ENCODE results near the gene CCDC50. TPM values are rescaled to one million over a fixed set of nuclear protein-coding genes. Genes with fewer than 3 reads are reported as not detected.

The CCDC50 gene
- total and polyA plus RNA-seq, 4 donors: 23.4 to 119 (median 40.4) TPM

GRCh38 chr3:191343115-191343514 is 13.9 kb downstream of the CCDC50 start:
- Histone ChIP-seq H3K27me3 (ENCODE audit: control insufficient read depth in 3 of 3, insufficient read depth in 3 of 3, low read length in 2 of 3) (no peaks in the 10 kb centered on the region), H3K36me3 (ENCODE audit: control insufficient read depth in 4 of 4, insufficient read depth in 4 of 4, low read length in 4 of 4) (no peaks in the 10 kb centered on the region), H3K4me1 (ENCODE audit: control insufficient read depth in 5 of 5, insufficient read depth in 5 of 5, low read length in 5 of 5) (peaks cover 0 to 38% (median 16%) of the 10 kb centered on the region in 5 donors), H3K9me3 (ENCODE audit: control insufficient read depth in 4 of 4, insufficient read depth in 3 of 4, low read length in 3 of 4) (no peaks in the 10 kb centered on the region), H3K4me3 (no peak overlapping the region), H3K9ac (ENCODE audit: insufficient read depth in 1 of 2, low read length in 2 of 2) (no peak overlapping the region), H3K27ac (ENCODE audit: low read depth in 1 of 2, low read length in 1 of 2) (no peak overlapping the region)
- 67 to 91% methylated on average over 4 of the region's 4 CpGs for WGBS, 2 donors
- ATAC-seq (ENCODE audit: insufficient read depth, low FRiP score): no peak
- TF ChIP-seq, protein P1, sequence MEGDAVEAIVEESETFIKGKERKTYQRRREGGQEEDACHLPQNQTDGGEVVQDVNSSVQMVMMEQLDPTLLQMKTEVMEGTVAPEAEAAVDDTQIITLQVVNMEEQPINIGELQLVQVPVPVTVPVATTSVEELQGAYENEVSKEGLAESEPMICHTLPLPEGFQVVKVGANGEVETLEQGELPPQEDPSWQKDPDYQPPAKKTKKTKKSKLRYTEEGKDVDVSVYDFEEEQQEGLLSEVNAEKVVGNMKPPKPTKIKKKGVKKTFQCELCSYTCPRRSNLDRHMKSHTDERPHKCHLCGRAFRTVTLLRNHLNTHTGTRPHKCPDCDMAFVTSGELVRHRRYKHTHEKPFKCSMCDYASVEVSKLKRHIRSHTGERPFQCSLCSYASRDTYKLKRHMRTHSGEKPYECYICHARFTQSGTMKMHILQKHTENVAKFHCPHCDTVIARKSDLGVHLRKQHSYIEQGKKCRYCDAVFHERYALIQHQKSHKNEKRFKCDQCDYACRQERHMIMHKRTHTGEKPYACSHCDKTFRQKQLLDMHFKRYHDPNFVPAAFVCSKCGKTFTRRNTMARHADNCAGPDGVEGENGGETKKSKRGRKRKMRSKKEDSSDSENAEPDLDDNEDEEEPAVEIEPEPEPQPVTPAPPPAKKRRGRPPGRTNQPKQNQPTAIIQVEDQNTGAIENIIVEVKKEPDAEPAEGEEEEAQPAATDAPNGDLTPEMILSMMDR (IDR thresholded peaks at IDR 0.05; ENCODE audit: control extremely low read depth, extremely low read depth): no peak
- DNase-seq: no peak

DNA sequence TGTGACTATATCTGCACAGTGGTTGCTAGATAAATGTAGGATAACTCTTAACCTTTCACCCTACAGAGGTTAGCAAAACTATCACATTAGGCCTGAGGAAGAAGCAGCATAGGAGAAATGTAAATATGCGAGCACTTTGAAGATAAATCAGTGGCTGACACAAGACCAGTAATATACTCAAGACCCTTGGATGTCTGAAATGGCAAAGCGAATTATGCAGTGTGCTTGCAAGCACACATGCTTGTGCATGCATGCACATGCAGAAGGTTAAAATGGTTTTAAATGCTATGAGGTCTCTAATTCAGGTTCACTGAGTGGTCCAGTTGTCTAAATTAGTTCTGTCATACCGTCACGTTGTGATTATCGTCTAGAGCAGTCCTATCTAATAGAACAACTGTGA is 14.7 kb downstream of the CCDC50 start:
- peaks cover 0 to 36% (median 16%) of the 10 kb centered on the region in 5 donors for H3K4me1 ChIP-seq (ENCODE audit: control insufficient read depth in 5 of 5, insufficient read depth in 5 of 5, low read length in 5 of 5)
- WGBS, 2 donors: 93 to 95% methylated on average over 5 of the region's 5 CpGs
- no peaks in the 10 kb centered on the region for H3K27me3 ChIP-seq (ENCODE audit: control insufficient read depth in 3 of 3, insufficient read depth in 3 of 3, low read length in 2 of 3)
- H3K27ac ChIP-seq (ENCODE audit: low read depth in 1 of 2, low read length in 1 of 2): no peak overlapping the region
- H3K4me3 ChIP-seq: no peak overlapping the region
- H3K36me3 ChIP-seq (ENCODE audit: control insufficient read depth in 4 of 4, insufficient read depth in 4 of 4, low read length in 4 of 4): no peaks in the 10 kb centered on the region
- TF ChIP-seq, protein P1 (IDR thresholded peaks at IDR 0.05; ENCODE audit: control extremely low read depth, extremely low read depth): no peak
- H3K9me3 ChIP-seq (ENCODE audit: control insufficient read depth in 4 of 4, insufficient read depth in 3 of 4, low read length in 3 of 4): no peaks in the 10 kb centered on the region
- H3K9ac ChIP-seq (ENCODE audit: insufficient read depth in 1 of 2, low read length in 2 of 2): no peak overlapping the region
- DNase-seq (no peak), ATAC-seq (ENCODE audit: insufficient read depth, low FRiP score) (no peak)

DNA sequence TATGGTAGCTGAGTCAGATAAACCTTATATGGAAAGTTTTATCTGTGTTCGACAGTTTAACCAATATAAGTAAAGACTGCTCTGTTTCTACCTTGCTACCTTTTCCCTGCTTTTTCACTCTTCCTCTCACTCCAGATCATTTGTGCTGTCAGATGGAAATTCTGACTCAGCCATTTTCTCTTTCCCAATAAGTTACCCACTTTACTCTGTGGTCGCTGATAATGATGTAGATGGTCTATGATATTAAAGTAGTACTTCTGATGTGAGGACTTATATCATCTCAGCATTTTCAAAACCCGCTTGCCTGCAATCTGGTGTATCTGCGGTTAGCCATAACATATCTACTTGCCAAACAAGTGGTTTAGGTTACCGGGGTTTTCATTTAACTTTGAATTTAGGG is 16.1 kb downstream of the CCDC50 start:
- DNase-seq: no peak
- Histone ChIP-seq H3K36me3 (ENCODE audit: control insufficient read depth in 4 of 4, insufficient read depth in 4 of 4, low read length in 4 of 4) (no peaks in the 10 kb centered on the region), H3K9ac (ENCODE audit: insufficient read depth in 1 of 2, low read length in 2 of 2) (no peak overlapping the region), H3K4me3 (no peak overlapping the region), H3K27ac (ENCODE audit: low read depth in 1 of 2, low read length in 1 of 2) (no peak overlapping the region), H3K9me3 (ENCODE audit: control insufficient read depth in 4 of 4, insufficient read depth in 3 of 4, low read length in 3 of 4) (no peaks in the 10 kb centered on the region), H3K27me3 (ENCODE audit: control insufficient read depth in 3 of 3, insufficient read depth in 3 of 3, low read length in 2 of 3) (no peaks in the 10 kb centered on the region), H3K4me1 (ENCODE audit: control insufficient read depth in 5 of 5, insufficient read depth in 5 of 5, low read length in 5 of 5) (peaks cover 0 to 33% (median 16%) of the 10 kb centered on the region in 5 donors)
- TF ChIP-seq, protein P1 (IDR thresholded peaks at IDR 0.05; ENCODE audit: control extremely low read depth, extremely low read depth): no peak
- WGBS, 2 donors: 89 to 94% methylated on average over 5 of the region's 5 CpGs
- ATAC-seq (ENCODE audit: insufficient read depth, low FRiP score): no peak

DNA sequence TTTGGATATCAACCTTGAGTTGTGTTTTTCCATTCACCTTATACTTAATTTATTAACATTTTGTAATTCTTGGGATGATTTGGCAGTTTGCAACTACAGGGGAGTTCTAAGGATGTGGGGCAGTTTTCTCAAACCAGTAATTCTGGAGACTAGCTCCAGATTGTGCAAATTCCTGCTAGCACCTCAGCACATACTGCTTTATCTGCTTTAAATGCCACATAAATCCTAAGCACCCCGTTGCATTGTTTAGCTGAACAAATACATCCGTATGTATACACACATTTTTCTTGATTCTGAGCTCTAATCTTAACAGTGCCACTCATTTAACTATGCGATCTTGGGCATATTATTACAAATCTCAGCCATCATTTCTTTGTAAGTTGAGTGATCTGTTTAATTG is 18.0 kb downstream of the CCDC50 start:
- no peak for ATAC-seq (ENCODE audit: insufficient read depth, low FRiP score)
- Histone ChIP-seq H3K4me3 (no peak overlapping the region), H3K36me3 (ENCODE audit: control insufficient read depth in 4 of 4, insufficient read depth in 4 of 4, low read length in 4 of 4) (no peaks in the 10 kb centered on the region), H3K27ac (ENCODE audit: low read depth in 1 of 2, low read length in 1 of 2) (no peak overlapping the region), H3K9ac (ENCODE audit: insufficient read depth in 1 of 2, low read length in 2 of 2) (no peak overlapping the region), H3K4me1 (ENCODE audit: control insufficient read depth in 5 of 5, insufficient read depth in 5 of 5, low read length in 5 of 5) (peaks cover 0 to 52% (median 25%) of the 10 kb centered on the region in 5 donors), H3K27me3 (ENCODE audit: control insufficient read depth in 3 of 3, insufficient read depth in 3 of 3, low read length in 2 of 3) (no peaks in the 10 kb centered on the region), H3K9me3 (ENCODE audit: control insufficient read depth in 4 of 4, insufficient read depth in 3 of 4, low read length in 3 of 4) (no peaks in the 10 kb centered on the region)
- DNase-seq: peak in 2 of 3 donors; percentile 44 to 55
- TF ChIP-seq, protein P1 (IDR thresholded peaks at IDR 0.05; ENCODE audit: control extremely low read depth, extremely low read depth): no peak
- 58 to 81% methylated on average over 3 of the region's 3 CpGs for WGBS, 2 donors

Data from lung (tissue), 12 donors.